Measurements from ENCODE around the gene SCUBE3. TPM values are rescaled to one million over a fixed set of nuclear protein-coding genes. Genes with fewer than 3 reads are reported as not detected.

Gene SCUBE3
- total and polyA plus RNA-seq, 2 of the 8 experiments (the other 6 are each of a cell fraction or from before 2014, with no cell fraction given): 0.80 to 1.0 TPM

DNA sequence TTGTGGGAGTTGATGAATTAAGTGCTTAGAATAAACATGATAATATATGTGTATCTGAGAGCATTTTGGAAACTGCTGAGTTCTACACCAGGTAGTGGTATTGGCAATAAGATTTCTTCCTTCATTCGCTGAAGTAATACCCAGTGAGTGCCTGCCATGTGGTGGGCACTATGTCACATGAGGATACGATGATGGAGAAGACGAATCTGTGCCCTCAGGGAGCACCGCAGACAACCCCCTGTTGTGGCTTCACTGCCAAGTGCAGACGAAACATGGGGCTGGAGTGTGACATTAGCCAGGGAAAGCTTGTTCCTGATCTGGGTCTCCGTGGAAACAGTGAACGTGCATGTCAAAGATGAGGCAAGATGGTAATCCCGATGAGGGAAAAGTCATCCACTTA is 53.7 kb downstream of the SCUBE3 start:
- H3K23ac ChIP-seq (ENCODE audit: insufficient read length): no peak overlapping the region
- no peaks in the 10 kb centered on the region for H3K4me1 ChIP-seq (replicated peaks in 1 of 4; ENCODE audit: control insufficient read depth in 3 of 4, insufficient read depth in 4 of 4, low read length in 3 of 4)
- H3K9ac ChIP-seq (replicated peaks in 1 of 4; ENCODE audit: extremely low read depth in 1 of 4, low read depth in 3 of 4, low read length in 3 of 4): no peak overlapping the region; a peak in 1 of 7 replicates
- WGBS, 2 experiments (ENCODE audit: extremely low coverage in 1 of 2, insufficient coverage in 1 of 2, insufficient read length in 1 of 2, insufficient replicate concordance in 2 of 2, low coverage in 1 of 2, low lambda C conversion rate in 2 of 2, missing lambda C conversion rate in 1 of 2): 90% methylated on average over 8 of the region's 8 CpGs; no CpG with 5 or more reads in 1 of the 2 experiments
- no peak for FAIRE-seq
- no peaks in the 10 kb centered on the region for H3K79me2 ChIP-seq (ENCODE audit: control insufficient read depth in 1 of 2, insufficient read depth in 2 of 2, low read length in 2 of 2)
- no peak overlapping the region for H2AFZ ChIP-seq (ENCODE audit: low read length)
- no peak overlapping the region for H3K14ac ChIP-seq (ENCODE audit: insufficient read length)
- ChIA-PET CTCF (ENCODE audit: partially characterized antibody) (interaction anchor here (0.9 to 1.0 kb wide), 3 partner anchors 9 to 61 kb away, joined by 3 to 6 read pairs (median 5); no protein-coding TSS in a partner anchor), POLR2A (ENCODE audit: partially characterized antibody) (interaction anchor here (2.9 kb wide), 1 partner anchor 8 kb away, joined by 15 read pairs; the partner anchor contains the start of gene ZNF76)
- H2BK5ac ChIP-seq (ENCODE audit: low read depth, low read length): no peak overlapping the region
- DNase-seq (ENCODE audit: low read depth in 1 of 2, low spot score in 2 of 2): no peak
- H3K27ac ChIP-seq (ENCODE audit: low read depth, low read length): no peak overlapping the region
- H3K79me1 ChIP-seq (ENCODE audit: low read depth, low read length): no peaks in the 10 kb centered on the region
- no peaks in the 10 kb centered on the region for H3K36me3 ChIP-seq (ENCODE audit: control insufficient read depth in 2 of 4, insufficient read depth in 4 of 4, low read length in 3 of 4)
- no peak overlapping the region for H4K5ac ChIP-seq (ENCODE audit: insufficient read length, low read depth, low read length)
- H2BK12ac ChIP-seq (ENCODE audit: low read depth, low read length): no peak overlapping the region
- H3K18ac ChIP-seq (ENCODE audit: extremely low read depth, low read length): no peak overlapping the region
- no peak for TF ChIP-seq SIRT6 (IDR thresholded peaks at IDR 0.05; ENCODE audit: low read length)
- TF ChIP-seq EZH2 (IDR thresholded peaks at IDR 0.05; ENCODE audit: low read depth, low read length, severe bottlenecking): no peak
- no peaks in the 10 kb centered on the region for H3K9me3 ChIP-seq (ENCODE audit: insufficient read depth in 2 of 2, low read depth in 1 of 2, low read length in 1 of 2)
- H3K4me2 ChIP-seq (ENCODE audit: insufficient read depth in 1 of 2, low read depth in 2 of 2, low read length in 2 of 2): no peak overlapping the region
- no peak overlapping the region for H3K4me3 ChIP-seq (ENCODE audit: extremely low read depth in 1 of 4, insufficient read depth in 2 of 4, low read depth in 3 of 4, low read length in 4 of 4)
- no peak overlapping the region for H2BK20ac ChIP-seq (ENCODE audit: low read length)
- H3K56ac ChIP-seq (replicated peaks; ENCODE audit: insufficient read length, low read depth, low read length): no peak overlapping the region
- H2AK5ac ChIP-seq (ENCODE audit: low read depth, low read length): no peak overlapping the region
- H3K27me3 ChIP-seq (replicated peaks in 1 of 4; ENCODE audit: control insufficient read depth in 3 of 4, extremely low read depth in 1 of 4, insufficient read depth in 3 of 4, low read length in 3 of 4): no peaks in the 10 kb centered on the region; a peak in 2 of 7 replicates
- H2BK120ac ChIP-seq (replicated peaks; ENCODE audit: low read depth, low read length): no peak overlapping the region
- H4K8ac ChIP-seq (ENCODE audit: extremely low read depth, insufficient read depth, low read length): no peak overlapping the region
- peaks cover 0 to 1% of the 10 kb centered on the region in 2 experiments for H4K20me1 ChIP-seq (replicated peaks in 1 of 2; ENCODE audit: control insufficient read depth in 1 of 2, insufficient read depth in 2 of 2, low read length in 2 of 2)
- H3K4ac ChIP-seq (replicated peaks; ENCODE audit: insufficient read length, low read depth, low read length): no peak overlapping the region
- no peak overlapping the region for H4K91ac ChIP-seq (replicated peaks; ENCODE audit: insufficient read length, low read length)
- H3K23me2 ChIP-seq (ENCODE audit: low read depth, low read length): no peaks in the 10 kb centered on the region
- no peak overlapping the region for H2BK15ac ChIP-seq (ENCODE audit: low read length)

Measured in H1 (cell line).